Spinal cord (tissue), 10 donors: ENCODE results near the gene VAT1. TPM values are rescaled to one million over a fixed set of nuclear protein-coding genes. Genes with fewer than 3 reads are reported as not detected.

Experiments used
- DNase-seq, 6 donors: peaks; one replicate each; pipeline versions ENCODE4 v3.0.0 to v3.0.0-alpha.2; 2013 to 2015; ENCODE audit warnings: low spot score in 6 of 6, low read depth in 4 of 6
- H3K27ac ChIP-seq: one replicate; pipeline ENCODE4 v1.5.1; 2013; ENCODE audit warnings: low read depth, low read length, control low read depth
- H3K27me3 ChIP-seq: one replicate; pipeline ENCODE4 v1.6.1; 2013; ENCODE audit warnings: low read length; ENCODE audit not compliant: control insufficient read depth, insufficient read depth
- H3K36me3 ChIP-seq: one replicate; pipeline ENCODE4 v1.6.1; 2013; ENCODE audit warnings: low read length; ENCODE audit not compliant: control insufficient read depth, insufficient read depth
- H3K4me1 ChIP-seq: one replicate; pipeline ENCODE4 v1.6.1; 2013; ENCODE audit warnings: low read length; ENCODE audit not compliant: control insufficient read depth, insufficient read depth
- H3K4me3 ChIP-seq: one replicate; pipeline ENCODE4 v1.5.1; 2013; ENCODE audit warnings: low read depth, low read length, control low read depth
- H3K9me3 ChIP-seq: one replicate; pipeline ENCODE4 v1.6.1; 2013; ENCODE audit warnings: low read length; ENCODE audit not compliant: control insufficient read depth, insufficient read depth
- whole genome bisulfite sequencing: methylation state at CpG from one replicate; pipeline ENCODE4 v1.1.5; 2013; ENCODE audit warnings: missing lambda C conversion rate; ENCODE audit not compliant: insufficient coverage; 5-methylcytosine and 5-hydroxymethylcytosine counted together
- polyA plus RNA-seq, 2 donors: library from polyadenylated mRNA; unstranded; fragments of 120-200 nt; gene quantifications; one replicate each; pipeline ENCODE4 v1.2.1, GENCODE V29; 2013; ENCODE audit not compliant: insufficient read length in 2 of 2
- total RNA-seq, 2 donors: library from RNA; depleted of rRNA in 1 of 2; stranded (reverse); fragments of 120-200 nt in 1 of 2; fragments of >200 nt in 1 of 2; gene quantifications; one replicate each; pipeline versions ENCODE4 v1.2.3 to v1.2.4, GENCODE V29; 2013 to 2014
- donor health status: healthy.

The VAT1 gene
- total and polyA plus RNA-seq, 4 donors: 80.8 to 239 (median 182) TPM

DNA sequence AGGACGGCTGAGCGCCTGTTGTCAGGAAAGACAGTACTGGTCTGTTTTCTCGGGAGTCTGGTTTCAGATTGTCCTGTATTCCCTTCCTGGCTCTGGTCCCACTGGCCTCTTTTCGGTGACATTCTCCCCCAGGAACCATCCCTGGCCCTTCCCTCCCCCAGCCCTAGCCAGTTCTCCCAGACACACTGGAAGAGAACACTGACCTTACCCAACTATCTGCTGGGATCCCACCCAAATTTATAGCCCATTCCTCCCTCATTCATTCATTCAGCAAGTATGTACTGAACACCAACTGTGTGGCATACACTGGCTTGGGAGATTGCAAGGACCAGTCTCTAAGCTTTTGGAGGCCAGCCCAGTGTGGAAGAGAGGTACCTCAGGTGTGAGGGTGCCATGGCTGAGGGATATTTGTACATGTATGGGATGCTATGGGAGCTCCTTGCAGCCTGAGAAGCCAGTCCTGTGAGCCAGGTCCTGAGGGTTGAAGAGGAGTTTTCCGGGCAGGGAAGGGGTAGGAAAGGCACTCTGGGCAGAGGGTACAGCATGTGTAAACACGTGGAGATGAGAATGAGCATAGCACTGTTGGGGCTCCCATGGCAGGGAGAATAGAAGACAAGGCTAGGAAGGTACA is 8.1 kb upstream of the VAT1 start:
- 58% methylated on average over 4 of the region's 6 CpGs for WGBS
- Histone ChIP-seq H3K9me3 (no peaks in the 10 kb centered on the region), H3K36me3 (peaks cover 21% of the 10 kb centered on the region), H3K4me3 (no peak overlapping the region), H3K27me3 (no peaks in the 10 kb centered on the region), H3K4me1 (peaks cover 65% of the 10 kb centered on the region), H3K27ac (peak overlapping the region; percentile 33)
- DNase-seq: peak in 2 of 6 donors; percentile 59 to 63

DNA sequence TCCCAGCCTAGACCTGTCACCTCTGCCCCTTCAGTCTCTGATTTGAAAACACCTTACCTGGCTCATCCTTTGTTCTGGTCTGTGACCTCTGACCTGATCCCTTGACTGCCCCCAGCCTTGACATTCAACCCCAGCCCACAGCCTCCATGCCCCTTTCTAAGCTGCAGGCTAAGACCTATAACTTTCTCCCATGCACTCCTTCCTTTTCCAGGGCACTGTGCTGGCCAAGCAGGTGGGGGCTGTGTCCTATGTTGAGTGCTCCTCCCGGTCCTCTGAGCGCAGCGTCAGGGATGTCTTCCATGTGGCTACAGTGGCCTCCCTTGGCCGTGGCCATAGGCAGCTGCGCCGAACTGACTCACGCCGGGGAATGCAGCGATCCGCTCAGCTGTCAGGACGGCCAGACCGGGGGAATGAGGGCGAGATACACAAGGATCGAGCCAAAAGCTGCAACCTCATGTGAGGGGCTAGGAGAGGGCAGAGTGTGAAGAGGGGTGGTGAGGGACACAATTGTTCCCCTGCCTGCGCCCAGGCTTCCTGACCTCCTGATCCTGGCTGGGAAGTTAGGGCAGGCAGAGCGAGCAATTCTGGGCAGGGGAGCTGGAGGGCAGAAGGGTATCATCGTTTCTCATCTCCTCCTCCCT is 6.2 kb upstream of the VAT1 start:
- no peaks in the 10 kb centered on the region for H3K27me3 ChIP-seq
- no peak overlapping the region for H3K4me3 ChIP-seq
- H3K9me3 ChIP-seq: no peaks in the 10 kb centered on the region
- H3K4me1 ChIP-seq: peaks cover 60% of the 10 kb centered on the region
- WGBS: 83% methylated on average over 14 of the region's 17 CpGs
- no peak for DNase-seq
- H3K36me3 ChIP-seq: peaks cover 21% of the 10 kb centered on the region
- H3K27ac ChIP-seq: no peak overlapping the region

DNA sequence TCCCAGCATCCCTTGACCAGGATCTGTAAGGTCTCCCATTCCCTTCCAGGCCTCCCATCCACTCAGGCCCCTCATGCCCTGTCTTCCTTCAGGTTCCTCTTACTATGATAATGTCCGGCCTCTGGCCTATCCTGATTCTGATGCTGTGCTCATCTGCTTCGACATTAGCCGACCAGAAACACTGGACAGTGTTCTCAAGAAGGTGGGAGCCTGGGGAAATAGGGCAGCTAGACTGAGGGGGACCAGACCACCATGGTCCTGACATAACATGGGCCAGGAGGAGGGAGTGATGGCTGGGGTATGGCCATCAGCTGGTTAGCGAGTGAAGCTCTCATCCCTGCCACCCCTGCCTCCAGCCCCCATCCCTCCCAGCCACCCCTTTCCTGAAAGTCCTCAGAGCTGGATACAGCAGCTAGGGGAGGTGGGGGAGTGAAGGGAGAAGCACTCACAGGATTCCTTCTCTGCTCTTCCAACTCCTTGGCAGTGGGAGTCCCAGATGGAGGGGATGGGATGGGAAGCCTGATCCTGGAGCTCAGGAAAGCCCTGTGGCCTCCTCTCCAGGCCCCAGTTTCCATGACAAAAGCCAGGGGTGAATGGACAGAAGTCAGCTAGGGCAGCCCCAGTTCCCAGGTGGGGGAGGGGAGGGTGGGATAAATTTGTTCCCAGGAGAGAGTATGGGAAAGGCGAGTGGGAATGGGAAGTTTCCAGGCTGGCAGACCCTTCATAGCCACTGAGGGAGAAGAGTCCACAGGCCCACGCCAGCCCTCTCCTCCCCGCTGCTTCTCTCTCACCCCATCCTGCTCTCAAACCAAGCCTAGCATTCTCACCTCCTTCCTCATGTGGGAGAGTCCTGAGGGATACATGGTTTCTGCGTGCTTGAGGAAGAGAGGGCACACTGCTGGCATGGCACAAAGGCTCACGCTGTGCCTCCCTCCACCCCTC is 5.2 kb upstream of the VAT1 start:
- 75% methylated on average over 3 of the region's 9 CpGs for WGBS
- H3K36me3 ChIP-seq: peaks cover 21% of the 10 kb centered on the region
- H3K27me3 ChIP-seq: no peaks in the 10 kb centered on the region
- no peak overlapping the region for H3K27ac ChIP-seq
- H3K4me3 ChIP-seq: no peak overlapping the region
- no peak for DNase-seq
- peaks cover 63% of the 10 kb centered on the region for H3K4me1 ChIP-seq
- no peaks in the 10 kb centered on the region for H3K9me3 ChIP-seq

DNA sequence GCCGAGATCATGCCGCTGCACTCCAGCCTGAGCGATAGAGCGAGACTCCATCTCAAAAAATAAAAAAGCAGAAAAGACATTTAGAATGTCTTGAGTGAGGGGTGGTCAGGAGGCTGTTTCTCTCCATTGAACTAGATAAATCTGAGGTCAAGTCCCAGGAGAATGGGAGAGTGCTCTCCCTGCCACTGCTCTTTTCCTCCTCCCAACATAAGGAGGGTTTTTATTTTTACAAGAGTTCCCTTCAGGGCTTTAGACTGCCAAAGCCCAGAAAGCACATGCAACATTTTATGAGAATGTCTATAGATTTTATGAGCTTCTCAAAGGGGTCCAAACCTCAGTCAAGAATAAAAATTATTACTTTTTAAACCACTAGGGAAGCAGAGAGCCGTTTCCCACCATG is 4.4 kb upstream of the VAT1 start:
- Histone ChIP-seq H3K36me3 (peaks cover 21% of the 10 kb centered on the region), H3K27me3 (no peaks in the 10 kb centered on the region), H3K27ac (no peak overlapping the region), H3K4me1 (peaks cover 64% of the 10 kb centered on the region), H3K4me3 (no peak overlapping the region), H3K9me3 (no peaks in the 10 kb centered on the region)
- 83% methylated on average over 1 of the region's 5 CpGs for WGBS
- DNase-seq: no peak

DNA sequence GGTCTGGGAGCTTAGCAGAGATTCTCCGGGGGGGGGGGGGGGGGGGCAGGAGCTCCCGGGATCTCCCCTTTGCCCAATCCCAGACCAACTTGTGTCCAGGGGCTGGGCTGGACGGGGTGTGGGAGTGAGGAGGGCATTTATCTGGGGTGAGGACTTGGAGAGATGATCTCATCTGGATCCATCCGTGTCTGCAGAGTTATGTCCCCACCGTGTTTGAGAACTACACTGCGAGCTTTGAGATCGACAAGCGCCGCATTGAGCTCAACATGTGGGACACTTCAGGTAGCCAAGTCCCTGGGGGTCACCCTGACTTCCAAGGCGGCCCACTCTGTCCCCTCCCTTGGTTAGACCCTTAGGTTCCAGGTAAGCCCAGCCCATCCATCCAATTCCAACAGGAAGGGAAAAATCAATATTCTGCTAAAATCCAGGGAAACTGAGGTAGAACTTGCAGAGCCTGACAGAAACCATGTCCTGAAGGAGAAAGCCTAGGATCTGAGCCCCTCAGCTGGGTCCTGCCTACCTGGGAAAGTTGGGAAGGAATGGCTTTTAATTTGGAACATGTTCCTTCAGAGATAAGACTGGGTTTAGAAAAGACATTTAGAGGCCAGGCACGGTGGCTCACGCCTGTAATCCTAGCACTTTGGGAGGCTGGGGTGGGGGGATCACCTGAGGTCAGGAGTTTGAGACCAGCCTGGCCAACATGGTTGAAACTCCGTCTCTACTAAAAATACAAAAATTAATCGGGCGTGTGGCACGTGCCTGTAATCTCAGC is 3.8 kb upstream of the VAT1 start:
- peaks cover 68% of the 10 kb centered on the region for H3K4me1 ChIP-seq
- peak in 1 of 6 donors; percentile 57 for DNase-seq
- H3K36me3 ChIP-seq: peaks cover 21% of the 10 kb centered on the region
- H3K27me3 ChIP-seq: no peaks in the 10 kb centered on the region
- WGBS: 44% methylated on average over 13 of the region's 16 CpGs
- peak overlapping the region; percentile 59 for H3K4me3 ChIP-seq
- no peak overlapping the region for H3K27ac ChIP-seq
- H3K9me3 ChIP-seq: no peaks in the 10 kb centered on the region

DNA sequence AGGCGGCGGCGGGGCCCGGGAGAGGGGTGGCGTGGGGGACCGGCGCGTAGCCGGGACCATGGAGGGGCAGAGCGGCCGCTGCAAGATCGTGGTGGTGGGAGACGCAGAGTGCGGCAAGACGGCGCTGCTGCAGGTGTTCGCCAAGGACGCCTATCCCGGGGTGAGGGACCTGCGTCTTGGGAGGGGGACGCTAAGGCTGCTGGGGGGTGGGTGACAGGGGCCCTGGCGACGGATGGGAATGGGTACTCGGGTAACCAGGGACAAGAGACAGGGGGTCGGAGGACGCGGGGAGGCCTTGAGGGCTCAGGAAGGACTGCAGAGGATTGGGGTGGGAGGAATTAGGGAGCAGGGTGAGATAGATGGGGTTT is 3.1 kb upstream of the VAT1 start:
- Histone ChIP-seq H3K4me3 (peak overlapping the region; percentile 59), H3K27ac (peak overlapping the region; percentile 40), H3K27me3 (no peaks in the 10 kb centered on the region), H3K4me1 (peaks cover 72% of the 10 kb centered on the region), H3K9me3 (no peaks in the 10 kb centered on the region), H3K36me3 (peaks cover 21% of the 10 kb centered on the region)
- DNase-seq: no peak
- 0% methylated on average over 27 of the region's 27 CpGs for WGBS

DNA sequence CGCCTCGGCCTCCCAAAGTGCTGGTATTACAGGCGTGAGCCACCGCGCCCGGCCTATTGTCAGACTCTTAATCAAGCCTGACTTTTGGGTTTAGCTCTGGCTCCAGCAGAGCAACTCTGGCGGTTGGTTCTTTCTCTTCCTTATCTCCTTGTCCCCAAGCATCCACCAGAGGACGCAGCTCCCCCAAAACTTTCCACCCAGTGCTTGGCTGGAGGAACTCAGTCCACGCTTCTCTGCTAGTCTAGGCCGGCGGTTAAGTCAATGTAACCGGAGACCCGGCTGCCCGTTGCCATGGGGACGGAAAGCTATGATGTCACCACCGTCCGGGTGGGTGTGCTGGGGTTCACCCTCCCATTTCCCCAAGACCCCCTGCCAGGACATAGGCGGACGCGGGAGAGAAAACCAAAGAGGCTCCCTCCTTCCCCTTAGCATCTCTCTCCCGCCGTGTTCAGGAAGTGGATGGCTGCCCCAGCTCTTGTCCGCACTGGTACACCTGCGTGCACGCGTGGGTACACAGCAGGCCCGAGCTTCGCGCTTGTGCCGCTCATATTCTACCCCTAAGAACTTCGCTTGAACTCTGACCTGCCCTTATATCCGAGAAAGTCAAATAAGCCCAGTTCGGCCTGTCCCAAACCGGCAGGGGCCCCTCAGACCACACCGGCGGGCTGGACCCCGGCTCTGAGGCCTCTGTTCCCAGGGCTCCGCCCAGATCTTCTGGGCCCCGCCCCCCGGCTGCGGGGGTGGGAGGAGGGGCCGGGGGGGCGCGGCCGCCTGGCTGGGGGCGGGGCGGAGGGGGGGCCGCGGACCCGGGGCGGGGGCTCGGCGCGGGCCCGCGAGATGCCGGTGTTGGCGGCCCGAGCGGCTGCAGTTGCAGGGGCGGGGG is 2.5 kb upstream of the VAT1 start, which contains the start of gene RND2:
RND2 (plus strand) TSS at position 825 of the 883 bp plus-strand sequence. CDS start 117 bp downstream, outside the sequence.
- H3K27ac ChIP-seq: peak within 1 kb of the TSS; percentile 94
- H3K36me3 ChIP-seq: peaks cover 21% of the 10 kb centered on the region
- no peaks in the 10 kb centered on the region for H3K9me3 ChIP-seq
- peaks cover 72% of the 10 kb centered on the region for H3K4me1 ChIP-seq
- peak; percentile 86 to 99 (median 93) for DNase-seq
- H3K27me3 ChIP-seq: no peaks in the 10 kb centered on the region
- WGBS: under 1% methylated on average over 50 of the region's 61 CpGs
- peak within 1 kb of the TSS; percentile 90 for H3K4me3 ChIP-seq

DNA sequence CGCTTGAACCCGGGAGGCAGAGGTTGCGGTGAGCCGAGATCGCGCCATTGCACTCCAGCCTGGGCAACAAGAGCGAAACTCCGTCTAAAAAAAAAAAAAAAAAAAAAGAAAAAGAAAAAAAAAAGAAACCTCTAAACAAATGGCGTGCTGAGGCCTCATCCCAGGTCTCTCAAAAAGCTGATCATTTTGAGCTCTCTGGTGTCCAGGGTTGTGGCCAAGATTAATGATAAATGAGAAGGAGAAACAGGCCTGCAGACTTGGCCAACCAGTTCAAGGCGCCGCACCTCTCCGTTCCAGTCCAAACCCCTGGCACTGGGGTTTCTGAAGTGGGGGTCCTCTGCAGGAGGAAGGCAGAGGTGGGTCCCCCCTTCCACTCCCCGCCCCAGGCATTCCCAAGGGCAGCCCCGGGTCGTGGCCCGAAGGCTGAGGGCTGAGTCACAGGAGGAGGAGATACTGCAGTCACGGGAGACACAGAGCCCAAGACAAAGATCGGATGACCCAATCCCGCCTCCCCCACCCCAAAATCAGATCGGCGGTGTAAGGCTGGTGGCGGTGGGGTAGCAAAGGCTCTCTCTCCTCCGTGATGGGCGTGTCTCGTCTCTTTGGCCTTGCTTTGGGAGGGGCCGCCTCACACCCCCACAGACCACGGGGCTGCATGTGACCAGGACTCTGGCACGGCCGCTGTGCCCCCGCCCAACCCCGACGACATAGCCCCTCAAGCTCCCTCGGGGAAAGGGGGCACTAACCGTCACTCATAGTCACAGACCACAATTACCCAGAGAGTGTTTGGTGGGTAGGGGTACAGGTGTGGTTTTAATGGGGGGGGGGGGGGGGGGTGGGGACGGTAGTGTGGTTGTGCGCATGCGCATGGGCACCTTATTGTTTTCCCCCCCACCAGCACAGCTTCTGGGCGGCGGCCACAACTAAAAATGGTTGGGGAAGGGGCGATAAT is 1.1 kb downstream of the VAT1 start:
- DNase-seq: peak in 2 of 6 donors; percentile 76 to 83
- WGBS: no CpG with 5 or more reads among the region's 40 CpGs
- H3K27ac ChIP-seq: peak overlapping the region; percentile 77
- peaks cover 22% of the 10 kb centered on the region for H3K36me3 ChIP-seq
- H3K9me3 ChIP-seq: no peaks in the 10 kb centered on the region
- H3K4me1 ChIP-seq: peaks cover 60% of the 10 kb centered on the region
- H3K27me3 ChIP-seq: no peaks in the 10 kb centered on the region
- H3K4me3 ChIP-seq: peak overlapping the region; percentile 88
